ENCODE results near the gene TMPRSS5.

DNA sequence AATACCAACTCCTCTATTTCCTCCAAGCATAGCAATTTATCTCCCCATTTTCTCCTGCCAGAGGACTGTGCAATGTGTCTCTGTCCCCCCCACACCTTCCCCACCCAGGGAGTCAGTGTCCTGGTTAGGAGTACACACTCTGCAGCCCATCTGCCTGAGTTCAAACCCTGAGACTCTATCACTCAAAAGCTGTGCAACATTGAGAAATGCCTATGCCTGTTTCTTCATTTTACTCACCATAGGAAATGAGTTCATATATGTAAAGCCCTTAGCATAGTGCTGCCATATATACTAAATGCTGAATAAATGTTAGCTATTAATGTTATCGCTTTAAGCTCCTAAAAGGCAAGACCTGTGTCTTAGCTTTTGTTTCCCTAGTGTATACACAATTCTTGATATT lies 64.0 kb downstream of the TMPRSS5 start:
- TF ChIP-seq GATA2 (IDR thresholded peaks at IDR 0.05; ENCODE audit: low read depth, low read length) = no peak
- TF ChIP-seq GATA3 (IDR thresholded peaks at IDR 0.05; ENCODE audit: low read depth, low read length) = no peak
